WTC11 (cell line): ENCODE data around the gene SCAND1. TPM values are rescaled to one million over a fixed set of nuclear protein-coding genes. Genes with fewer than 3 reads are reported as not detected.
"Not testable (repeated sequence)": the region's sequence is repeated elsewhere in the genome, so short reads cannot be mapped to it uniquely, and the experiment has no call there.

Experiments used
- ATAC-seq: fragments of 200-7000 bp; cut with Tn5 transposase; 2 replicates; pipeline ENCODE4 v1.10.0; 2021; ENCODE audit warnings: mild to moderate bottlenecking, moderate library complexity
- CTCF ChIA-PET: fragments of 300-600 bp; sonication (Branson Sonifier 250); formaldehyde crosslinking; loops from one replicate; lab custom pipeline; 2021; ENCODE audit warnings: antibody characterized with exemption; lab: Charles Lee
- POLR2A ChIA-PET: fragments of 350-600 bp; sonication (Branson Sonifier 250); formaldehyde crosslinking; loops from one replicate; lab custom pipeline; 2021; ENCODE audit warnings: antibody characterized with exemption; lab: Charles Lee
- DNase-seq: peaks from one replicate; pipeline ENCODE4 v3.0.0; 2021; ENCODE audit warnings: low spot score
- H3K27ac Mint-ChIP-seq: 2 replicates; pipeline ENCODE4 v1.8.0; 2021; ENCODE audit warnings: mixed read lengths
- H3K27me3 Mint-ChIP-seq: 2 replicates; pipeline ENCODE4 v1.8.0; 2021; ENCODE audit warnings: low read depth, mild to moderate bottlenecking, moderate library complexity, mixed read lengths
- H3K36me3 Mint-ChIP-seq: 2 replicates; pipeline ENCODE4 v1.8.0; 2021; ENCODE audit warnings: mixed read lengths
- H3K4me1 Mint-ChIP-seq: 2 replicates; pipeline ENCODE4 v1.8.0; 2022; ENCODE audit warnings: mixed read lengths
- H3K4me3 Mint-ChIP-seq: 2 replicates; pipeline ENCODE4 v1.8.0; 2021; ENCODE audit warnings: mild to moderate bottlenecking, moderate library complexity, mixed read lengths
- H3K9me3 Mint-ChIP-seq: 2 replicates; pipeline ENCODE4 v1.8.0; 2021; ENCODE audit warnings: mixed read lengths
- ELF4 ChIP-seq: sonication (generic); formaldehyde crosslinking; IDR thresholded peaks from 2 replicates; pipeline ENCODE4 v1.8.1; 2022; ENCODE audit warnings: low read depth, mild to moderate bottlenecking, moderate library complexity, missing genetic modification reagents
- FOXJ3 ChIP-seq: sonication (generic); formaldehyde crosslinking; IDR thresholded peaks from 2 replicates; pipeline ENCODE4 v1.9.0; 2021; ENCODE audit warnings: missing genetic modification reagents, mild to moderate bottlenecking, borderline replicate concordance
- NFYB ChIP-seq: sonication (generic); formaldehyde crosslinking; conservative IDR thresholded peaks from 2 replicates; pipeline ENCODE4 v1.8.0; 2022; ENCODE audit warnings: low read depth, missing genetic modification reagents
- OVOL2 ChIP-seq: fragments of 250-450 bp; sonication (Bioruptor Pico); IDR thresholded peaks from 2 replicates; pipeline ENCODE4 v1.9.0; 2021; ENCODE audit warnings: mild to moderate bottlenecking, borderline replicate concordance
- SMAD4 ChIP-seq: sonication (generic); formaldehyde crosslinking; IDR thresholded peaks from 2 replicates; pipeline ENCODE4 v1.8.0; 2022; ENCODE audit warnings: mild to moderate bottlenecking, missing genetic modification reagents
- ZNF232 ChIP-seq: sonication (generic); formaldehyde crosslinking; IDR thresholded peaks from 2 replicates; pipeline ENCODE4 v1.8.0; 2022; ENCODE audit warnings: mild to moderate bottlenecking, missing genetic modification reagents
- total RNA-seq: library from RNA; stranded (reverse); gene quantifications from 3 replicates; pipeline ENCODE4 v1.2.3, GENCODE V29; 2021
- TF ChIP-seq, protein P1 (sequence below): sonication (generic); formaldehyde crosslinking; IDR thresholded peaks from 2 replicates; pipeline ENCODE4 v1.8.1; 2023; ENCODE audit warnings: mild to moderate bottlenecking, missing genetic modification reagents
- TF ChIP-seq, protein P2 (sequence below): sonication (generic); formaldehyde crosslinking; IDR thresholded peaks from 2 replicates; pipeline ENCODE4 v1.8.0; 2023; ENCODE audit warnings: missing genetic modification reagents, mild to moderate bottlenecking, borderline replicate concordance
- TF ChIP-seq, protein P3 (sequence below): fragments of 250-450 bp; sonication (Bioruptor Pico); IDR thresholded peaks from 2 replicates; pipeline ENCODE4 v1.9.0; 2021; ENCODE audit warnings: mild to moderate bottlenecking

The SCAND1 gene
- total RNA-seq, 1 experiment from 2014 or later, result 103 TPM

DNA sequence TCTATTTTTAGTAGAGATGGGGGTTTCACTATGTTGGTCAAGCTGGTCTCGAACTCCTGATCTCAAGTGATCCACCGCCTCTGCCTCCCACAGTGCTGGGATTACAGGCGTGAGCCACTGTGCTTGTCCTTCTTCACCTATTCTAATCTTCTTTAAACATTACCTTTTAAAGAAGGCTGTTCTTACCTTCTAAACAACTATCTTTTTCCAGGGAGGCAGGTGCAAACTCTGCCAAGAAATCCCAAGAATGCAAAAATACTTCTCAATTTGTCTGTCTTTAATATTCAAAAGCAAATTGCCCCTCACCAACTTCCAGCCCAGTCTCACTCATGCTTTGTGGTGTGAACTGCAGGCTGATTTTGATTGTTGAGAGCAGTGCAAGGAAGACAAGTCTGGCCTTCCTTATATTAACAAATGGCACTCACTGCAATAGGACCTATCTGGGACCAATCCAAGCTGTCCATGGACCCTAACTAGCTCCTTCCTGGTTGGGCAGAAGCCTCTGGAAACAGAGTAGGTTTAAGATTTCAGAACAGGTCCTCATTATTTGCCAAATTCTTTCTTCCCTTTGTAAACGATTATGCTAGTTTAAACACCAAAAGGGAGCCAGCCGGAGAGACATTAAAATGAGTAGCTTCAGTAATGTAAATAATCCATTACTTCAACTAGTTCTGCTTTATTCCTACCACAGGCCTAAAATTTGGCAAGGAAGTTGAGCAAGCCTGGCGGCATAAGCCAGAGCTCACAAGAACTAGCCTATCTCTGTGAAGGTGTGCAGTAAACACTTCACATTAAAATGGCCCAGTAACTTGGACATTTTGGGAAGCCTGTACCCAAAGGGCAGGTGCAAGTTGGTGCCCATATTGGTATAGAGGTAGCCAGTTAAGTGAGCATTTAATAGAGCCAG lies 1.6 kb downstream of the SCAND1 start (continued):
- TF ChIP-seq, protein P1, sequence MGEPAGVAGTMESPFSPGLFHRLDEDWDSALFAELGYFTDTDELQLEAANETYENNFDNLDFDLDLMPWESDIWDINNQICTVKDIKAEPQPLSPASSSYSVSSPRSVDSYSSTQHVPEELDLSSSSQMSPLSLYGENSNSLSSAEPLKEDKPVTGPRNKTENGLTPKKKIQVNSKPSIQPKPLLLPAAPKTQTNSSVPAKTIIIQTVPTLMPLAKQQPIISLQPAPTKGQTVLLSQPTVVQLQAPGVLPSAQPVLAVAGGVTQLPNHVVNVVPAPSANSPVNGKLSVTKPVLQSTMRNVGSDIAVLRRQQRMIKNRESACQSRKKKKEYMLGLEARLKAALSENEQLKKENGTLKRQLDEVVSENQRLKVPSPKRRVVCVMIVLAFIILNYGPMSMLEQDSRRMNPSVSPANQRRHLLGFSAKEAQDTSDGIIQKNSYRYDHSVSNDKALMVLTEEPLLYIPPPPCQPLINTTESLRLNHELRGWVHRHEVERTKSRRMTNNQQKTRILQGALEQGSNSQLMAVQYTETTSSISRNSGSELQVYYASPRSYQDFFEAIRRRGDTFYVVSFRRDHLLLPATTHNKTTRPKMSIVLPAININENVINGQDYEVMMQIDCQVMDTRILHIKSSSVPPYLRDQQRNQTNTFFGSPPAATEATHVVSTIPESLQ (CRISPR knock-in tag), result no peak

DNA sequence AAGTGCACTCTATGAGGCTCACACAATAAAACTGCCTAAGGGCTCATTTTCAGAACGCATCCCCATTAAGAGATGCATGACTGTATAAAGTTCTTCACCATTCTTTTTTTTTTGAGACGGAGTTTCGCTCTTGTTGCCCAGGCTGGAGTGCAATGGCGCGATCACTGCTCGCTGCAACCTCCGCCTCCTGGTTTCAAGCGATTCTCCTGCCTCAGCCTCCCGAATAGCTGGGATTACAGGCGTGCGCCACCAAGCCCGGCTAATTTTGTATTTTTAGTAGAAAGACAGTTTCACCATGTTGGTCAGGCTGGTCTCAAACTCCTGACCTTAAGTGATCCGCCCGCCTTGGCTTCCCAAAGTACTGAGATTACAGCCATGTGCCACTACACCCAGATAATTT lies 2.2 kb downstream of the SCAND1 start:
- Mint-ChIP-seq H3K4me3 (peak overlapping the region; percentile 98; the same call in 1 of the 2 replicates), H3K36me3 (peaks cover 16% of the 10 kb centered on the region), H3K4me1 (peaks cover 13% of the 10 kb centered on the region)
- H3K27me3 Mint-ChIP-seq, ATAC-seq, H3K9me3 Mint-ChIP-seq, POLR2A ChIA-PET, DNase-seq, H3K27ac Mint-ChIP-seq: not testable (repeated sequence)
- CTCF ChIA-PET, result interaction anchor here (3.7 to 4.6 kb wide), 3 partner anchors 39 to 333 kb away, joined by 25 to 103 read pairs (median 48); no protein-coding TSS in a partner anchor

DNA sequence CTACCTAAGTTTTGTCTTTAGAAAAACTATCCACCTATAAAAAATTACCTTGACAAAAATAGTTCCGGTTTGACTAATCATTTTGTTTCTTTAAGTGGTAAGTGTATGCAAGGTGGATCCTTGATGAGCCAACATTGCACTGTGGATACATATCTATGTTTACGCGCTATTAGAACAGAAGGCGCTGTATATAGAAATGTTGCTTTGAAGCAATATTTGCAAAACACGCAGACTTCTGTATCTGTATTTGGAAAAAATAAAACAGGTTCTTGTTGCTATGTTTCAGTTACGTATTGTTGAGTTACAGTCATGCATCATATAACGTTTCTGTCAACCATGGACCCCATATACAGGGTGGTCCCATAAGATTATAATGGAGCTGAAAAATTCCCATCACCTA lies 4.2 kb downstream of the SCAND1 start:
- DNase-seq, result no peak

More for the DNA sequence above, 4.2 kb downstream of the SCAND1 start:
- no peak overlapping the region for H3K4me3 Mint-ChIP-seq
- H3K4me1 Mint-ChIP-seq, result peaks cover 10% of the 10 kb centered on the region
- no peaks in the 10 kb centered on the region for H3K9me3 Mint-ChIP-seq
- H3K36me3 Mint-ChIP-seq, result peaks cover 19% of the 10 kb centered on the region
- H3K27ac Mint-ChIP-seq, result no peak overlapping the region
- CTCF ChIA-PET, result no interaction called here
- no peak for TF ChIP-seq ELF4 (CRISPR knock-in tag)
- TF ChIP-seq FOXJ3, result no peak
- TF ChIP-seq OVOL2, result no peak
- TF ChIP-seq, protein P2, sequence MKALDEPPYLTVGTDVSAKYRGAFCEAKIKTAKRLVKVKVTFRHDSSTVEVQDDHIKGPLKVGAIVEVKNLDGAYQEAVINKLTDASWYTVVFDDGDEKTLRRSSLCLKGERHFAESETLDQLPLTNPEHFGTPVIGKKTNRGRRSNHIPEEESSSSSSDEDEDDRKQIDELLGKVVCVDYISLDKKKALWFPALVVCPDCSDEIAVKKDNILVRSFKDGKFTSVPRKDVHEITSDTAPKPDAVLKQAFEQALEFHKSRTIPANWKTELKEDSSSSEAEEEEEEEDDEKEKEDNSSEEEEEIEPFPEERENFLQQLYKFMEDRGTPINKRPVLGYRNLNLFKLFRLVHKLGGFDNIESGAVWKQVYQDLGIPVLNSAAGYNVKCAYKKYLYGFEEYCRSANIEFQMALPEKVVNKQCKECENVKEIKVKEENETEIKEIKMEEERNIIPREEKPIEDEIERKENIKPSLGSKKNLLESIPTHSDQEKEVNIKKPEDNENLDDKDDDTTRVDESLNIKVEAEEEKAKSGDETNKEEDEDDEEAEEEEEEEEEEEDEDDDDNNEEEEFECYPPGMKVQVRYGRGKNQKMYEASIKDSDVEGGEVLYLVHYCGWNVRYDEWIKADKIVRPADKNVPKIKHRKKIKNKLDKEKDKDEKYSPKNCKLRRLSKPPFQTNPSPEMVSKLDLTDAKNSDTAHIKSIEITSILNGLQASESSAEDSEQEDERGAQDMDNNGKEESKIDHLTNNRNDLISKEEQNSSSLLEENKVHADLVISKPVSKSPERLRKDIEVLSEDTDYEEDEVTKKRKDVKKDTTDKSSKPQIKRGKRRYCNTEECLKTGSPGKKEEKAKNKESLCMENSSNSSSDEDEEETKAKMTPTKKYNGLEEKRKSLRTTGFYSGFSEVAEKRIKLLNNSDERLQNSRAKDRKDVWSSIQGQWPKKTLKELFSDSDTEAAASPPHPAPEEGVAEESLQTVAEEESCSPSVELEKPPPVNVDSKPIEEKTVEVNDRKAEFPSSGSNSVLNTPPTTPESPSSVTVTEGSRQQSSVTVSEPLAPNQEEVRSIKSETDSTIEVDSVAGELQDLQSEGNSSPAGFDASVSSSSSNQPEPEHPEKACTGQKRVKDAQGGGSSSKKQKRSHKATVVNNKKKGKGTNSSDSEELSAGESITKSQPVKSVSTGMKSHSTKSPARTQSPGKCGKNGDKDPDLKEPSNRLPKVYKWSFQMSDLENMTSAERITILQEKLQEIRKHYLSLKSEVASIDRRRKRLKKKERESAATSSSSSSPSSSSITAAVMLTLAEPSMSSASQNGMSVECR (CRISPR knock-in tag), result no peak
- TF ChIP-seq NFYB (CRISPR knock-in tag), result no peak
- TF ChIP-seq ZNF232 (CRISPR knock-in tag), result no peak
- no peak for TF ChIP-seq SMAD4 (CRISPR knock-in tag)
- TF ChIP-seq, protein P3, sequence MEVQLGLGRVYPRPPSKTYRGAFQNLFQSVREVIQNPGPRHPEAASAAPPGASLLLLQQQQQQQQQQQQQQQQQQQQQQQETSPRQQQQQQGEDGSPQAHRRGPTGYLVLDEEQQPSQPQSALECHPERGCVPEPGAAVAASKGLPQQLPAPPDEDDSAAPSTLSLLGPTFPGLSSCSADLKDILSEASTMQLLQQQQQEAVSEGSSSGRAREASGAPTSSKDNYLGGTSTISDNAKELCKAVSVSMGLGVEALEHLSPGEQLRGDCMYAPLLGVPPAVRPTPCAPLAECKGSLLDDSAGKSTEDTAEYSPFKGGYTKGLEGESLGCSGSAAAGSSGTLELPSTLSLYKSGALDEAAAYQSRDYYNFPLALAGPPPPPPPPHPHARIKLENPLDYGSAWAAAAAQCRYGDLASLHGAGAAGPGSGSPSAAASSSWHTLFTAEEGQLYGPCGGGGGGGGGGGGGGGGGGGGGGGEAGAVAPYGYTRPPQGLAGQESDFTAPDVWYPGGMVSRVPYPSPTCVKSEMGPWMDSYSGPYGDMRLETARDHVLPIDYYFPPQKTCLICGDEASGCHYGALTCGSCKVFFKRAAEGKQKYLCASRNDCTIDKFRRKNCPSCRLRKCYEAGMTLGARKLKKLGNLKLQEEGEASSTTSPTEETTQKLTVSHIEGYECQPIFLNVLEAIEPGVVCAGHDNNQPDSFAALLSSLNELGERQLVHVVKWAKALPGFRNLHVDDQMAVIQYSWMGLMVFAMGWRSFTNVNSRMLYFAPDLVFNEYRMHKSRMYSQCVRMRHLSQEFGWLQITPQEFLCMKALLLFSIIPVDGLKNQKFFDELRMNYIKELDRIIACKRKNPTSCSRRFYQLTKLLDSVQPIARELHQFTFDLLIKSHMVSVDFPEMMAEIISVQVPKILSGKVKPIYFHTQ (CRISPR knock-in tag), result no peak
- TF ChIP-seq, all 79 proteins: peak for 0
- H3K27me3 Mint-ChIP-seq, result no peaks in the 10 kb centered on the region
- ATAC-seq, result no peak
- POLR2A ChIA-PET, result no interaction called here
